HG03460 (cell line): ENCODE data around the gene BRSK1.

Experiments
- ATAC-seq: cut with Tn5 transposase; IDR thresholded peaks from one replicate; pipeline ENCODE4 v1.9.1; 2021; ENCODE audit not compliant: unreplicated experiment

Gene BRSK1

DNA sequence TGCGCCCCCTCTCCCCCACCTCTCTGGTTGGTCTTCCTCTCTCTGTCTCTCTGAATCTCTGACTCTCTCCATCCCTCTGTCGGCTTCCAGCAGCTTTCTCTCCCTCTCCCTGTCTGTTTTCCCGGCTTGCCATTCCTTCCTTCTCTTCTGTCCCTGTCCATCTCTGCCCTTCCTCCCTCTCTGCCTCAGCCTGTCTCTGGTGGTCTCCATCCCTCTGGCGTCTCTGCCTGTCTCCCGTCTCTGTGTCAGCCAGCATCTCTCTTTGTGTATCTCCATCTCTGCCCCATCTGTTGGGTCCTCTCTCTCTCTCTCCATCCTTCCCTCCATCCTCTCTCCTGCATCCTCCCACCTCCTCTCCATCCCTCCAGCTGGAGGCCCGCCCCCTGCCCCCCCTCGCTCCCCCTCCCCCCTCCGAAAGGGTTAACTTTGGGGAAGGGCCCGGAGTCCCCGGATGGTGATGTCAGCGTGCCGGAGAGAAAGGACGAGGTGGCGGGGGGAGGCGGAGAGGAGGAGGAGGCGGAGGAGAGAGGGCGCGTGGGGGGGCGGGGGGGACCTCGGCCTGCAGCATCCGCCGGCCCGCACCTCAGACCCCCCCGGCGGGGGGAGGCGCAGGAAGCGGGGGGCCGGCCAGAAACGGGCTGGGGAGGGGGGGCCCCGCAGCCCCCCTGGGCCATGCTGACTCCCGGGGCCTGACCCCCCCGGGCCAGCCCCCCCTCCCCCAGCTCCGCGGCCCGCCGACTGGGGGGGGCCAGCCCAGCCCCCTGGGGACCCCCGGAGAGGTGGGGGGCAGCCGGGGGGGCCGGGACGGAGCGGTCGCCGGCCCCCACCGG, at the start of gene BRSK1:
Gene BRSK1, plus strand, starts transcription at position 450 of the 830 bp plus-strand sequence. CDS start 446 bp downstream, outside the sequence.
- ATAC-seq, result no peak

- no peak for ATAC-seq
These were observed 45.8 kb upstream of the BRSK1 start for GRCh38 chr19:55238030-55238429.

- ATAC-seq, result no peak
These were observed 44.8 kb upstream of the BRSK1 start for GRCh38 chr19:55239004-55239403.

- no peak for ATAC-seq
These were observed 43.1 kb upstream of the BRSK1 start for GRCh38 chr19:55240713-55241020.

GRCh38 chr19:55241143-55241934, 42.5 kb upstream of the BRSK1 start:
- ATAC-seq, result no peak

DNA sequence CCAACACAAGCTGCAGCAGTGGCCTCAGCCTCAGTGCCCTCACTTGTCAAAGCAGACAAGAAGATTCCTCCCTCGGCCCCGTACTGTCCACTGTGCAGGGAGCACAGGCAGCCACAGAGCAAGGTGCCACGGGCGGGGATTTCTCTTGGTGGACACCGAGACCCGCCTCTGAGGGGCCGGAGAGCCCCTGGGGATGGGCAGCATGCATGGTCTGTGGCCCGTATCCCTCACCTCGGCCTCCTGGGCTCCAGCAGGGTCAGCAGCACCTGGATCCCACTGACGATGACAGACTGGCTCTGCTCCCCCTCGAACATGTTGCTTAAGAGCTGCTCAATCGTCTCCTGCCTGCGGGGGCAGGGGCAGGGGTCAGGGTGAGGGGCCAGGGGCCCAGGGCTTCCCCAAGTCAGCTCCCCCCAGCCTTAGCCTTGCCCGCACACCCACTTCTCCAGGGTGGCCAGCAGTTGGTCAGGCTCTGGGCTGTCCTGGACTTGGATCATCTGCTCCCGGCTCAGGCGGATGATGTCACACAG, 41.8 kb upstream of the BRSK1 start:
- no peak for ATAC-seq

DNA sequence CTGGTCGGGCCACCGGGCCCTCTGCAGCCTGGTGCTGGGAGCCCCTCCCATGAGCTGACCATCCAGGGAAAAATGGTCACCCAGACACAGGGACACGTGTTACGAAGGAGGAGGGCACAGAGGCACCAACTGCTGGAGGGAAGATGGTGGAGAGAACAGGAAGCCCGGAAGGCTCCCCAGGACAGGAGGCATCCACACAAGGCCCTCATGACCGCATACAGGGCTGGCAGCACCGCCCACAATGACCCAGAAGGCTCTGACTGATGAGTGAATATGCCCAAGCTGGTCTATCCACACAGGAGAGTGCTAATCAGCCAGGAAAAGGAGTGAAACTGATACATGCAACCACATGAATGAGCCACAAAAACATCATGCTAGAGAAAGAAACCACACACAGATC, 41.3 kb upstream of the BRSK1 start:
- ATAC-seq, result no peak

GRCh38 chr19:55244004-55244680, 39.7 kb upstream of the BRSK1 start:
- ATAC-seq, result no peak

DNA sequence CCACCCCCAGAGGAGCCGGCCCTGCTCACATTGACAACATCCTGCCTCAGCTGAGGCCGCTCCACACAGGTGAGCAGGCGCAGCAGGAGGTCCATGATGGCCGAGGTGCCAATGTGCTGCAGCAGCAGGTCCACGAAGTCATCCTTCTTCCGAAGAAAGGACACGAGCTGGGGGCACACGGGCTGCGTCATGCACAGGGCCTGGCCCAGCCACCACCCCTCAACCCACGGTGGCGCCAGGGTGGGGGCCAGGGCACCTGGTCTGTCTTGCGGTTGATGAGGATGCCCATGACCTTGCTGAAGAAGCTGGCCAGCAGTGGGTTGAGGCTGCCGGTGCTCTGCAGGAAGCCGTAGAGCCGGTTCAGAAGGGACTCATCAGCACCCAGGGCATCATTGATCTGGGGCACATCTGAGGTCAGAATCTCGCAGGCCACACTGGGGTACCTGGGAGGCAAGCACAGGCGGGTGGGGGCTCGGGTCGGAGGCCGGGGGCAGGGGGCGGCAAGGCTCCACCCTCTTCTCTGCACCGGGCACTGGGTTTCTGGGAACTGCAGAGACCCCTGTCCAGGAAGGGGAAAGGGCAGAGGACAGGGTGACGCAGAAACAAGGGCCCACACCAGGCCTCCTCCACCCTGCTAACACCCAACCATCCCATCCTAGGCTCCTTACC, 38.4 kb upstream of the BRSK1 start:
- ATAC-seq, result no peak

DNA sequence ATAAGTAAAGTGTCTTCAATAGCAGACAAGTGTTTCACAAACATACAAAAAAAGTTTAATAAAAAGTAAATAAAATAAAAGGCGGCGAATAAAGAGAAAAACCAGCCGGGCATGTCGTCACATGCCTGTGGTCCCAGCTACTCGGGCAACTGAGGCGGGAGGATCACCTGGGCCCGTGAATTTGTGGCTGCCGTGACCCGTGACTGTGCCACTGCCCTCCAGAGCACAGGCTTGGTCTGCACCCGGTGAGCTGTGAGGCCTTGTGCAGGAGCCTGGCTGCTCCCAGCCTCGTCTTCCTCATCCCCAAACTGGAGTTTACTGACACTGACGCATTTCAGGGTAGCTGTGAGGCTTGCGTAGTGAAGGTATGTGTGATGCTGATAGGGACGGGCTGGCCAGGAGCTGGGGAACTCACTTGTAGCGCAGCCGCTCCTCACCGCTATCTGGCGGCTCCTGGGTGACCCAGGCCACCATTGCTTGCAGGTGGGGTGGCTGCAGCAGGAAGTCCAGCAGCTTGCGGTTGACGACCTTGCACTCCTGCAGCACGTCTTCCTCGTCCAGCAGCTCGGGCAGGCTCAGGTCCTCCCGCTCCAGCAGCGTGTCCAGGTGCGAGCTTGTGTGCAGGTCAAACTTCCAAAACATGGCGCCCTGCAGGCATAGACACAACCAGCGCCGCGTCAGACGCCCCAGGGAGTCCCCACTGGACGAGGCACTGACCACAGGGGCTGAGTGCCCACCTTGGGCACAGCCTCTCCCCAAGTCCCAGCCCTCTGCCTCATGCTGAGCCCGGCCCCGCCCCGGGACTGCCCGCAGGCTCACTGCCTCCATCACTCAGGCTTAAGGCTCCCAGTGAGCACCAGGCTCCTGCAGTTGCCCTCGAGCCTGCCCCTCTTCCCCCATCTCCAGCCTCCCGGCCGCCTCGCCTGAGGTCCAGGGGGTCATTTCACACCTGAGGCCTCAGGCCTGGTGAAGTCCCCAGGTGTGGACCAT, 37.0 kb upstream of the BRSK1 start:
- ATAC-seq, result no peak

- ATAC-seq, result no peak
These were observed 36.1 kb upstream of the BRSK1 start for GRCh38 chr19:55247621-55248099.

- no peak for ATAC-seq
These were observed 35.6 kb upstream of the BRSK1 start for GRCh38 chr19:55248166-55248675.

GRCh38 chr19:55248704-55249103, 35.1 kb upstream of the BRSK1 start:
- no peak for ATAC-seq

GRCh38 chr19:55249841-55250240, 34.0 kb upstream of the BRSK1 start:
- ATAC-seq, result no peak

DNA sequence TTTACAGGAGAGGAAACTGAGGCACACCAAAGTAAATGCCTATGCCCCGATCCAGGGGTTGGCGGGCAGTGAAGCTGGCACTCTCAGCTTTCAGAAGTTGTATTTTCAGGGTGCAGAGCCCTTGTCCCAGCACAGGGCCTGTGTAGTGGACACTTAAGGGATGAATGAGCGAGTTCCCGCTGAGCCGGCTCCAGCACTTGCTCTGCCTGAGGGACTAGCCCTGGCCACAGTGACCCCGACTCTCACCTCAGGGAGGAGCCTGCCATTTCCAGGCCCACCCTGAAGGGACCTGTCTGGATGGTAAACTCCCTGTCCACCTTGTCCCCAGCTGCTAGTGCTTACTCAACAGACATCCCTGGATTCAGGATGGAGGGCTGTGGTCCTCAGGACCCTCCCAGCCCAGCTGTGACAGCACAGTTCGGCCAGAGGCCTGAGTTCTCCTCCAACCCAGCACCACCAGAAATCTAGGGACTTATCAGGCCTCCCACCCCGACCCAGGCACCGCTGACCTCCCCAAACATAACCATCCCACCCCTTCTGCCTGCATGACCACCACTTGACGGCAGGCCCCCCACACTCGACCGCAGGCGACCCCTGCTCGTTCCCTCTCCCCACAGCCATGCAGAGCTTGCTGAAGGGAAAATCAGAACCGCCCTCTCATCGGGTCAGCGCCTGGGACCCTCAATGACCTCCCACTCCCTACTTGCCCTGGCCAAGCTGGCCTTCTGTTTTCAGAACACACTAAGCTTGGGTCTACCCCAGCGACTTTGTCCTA, 33.3 kb upstream of the BRSK1 start:
- no peak for ATAC-seq

DNA sequence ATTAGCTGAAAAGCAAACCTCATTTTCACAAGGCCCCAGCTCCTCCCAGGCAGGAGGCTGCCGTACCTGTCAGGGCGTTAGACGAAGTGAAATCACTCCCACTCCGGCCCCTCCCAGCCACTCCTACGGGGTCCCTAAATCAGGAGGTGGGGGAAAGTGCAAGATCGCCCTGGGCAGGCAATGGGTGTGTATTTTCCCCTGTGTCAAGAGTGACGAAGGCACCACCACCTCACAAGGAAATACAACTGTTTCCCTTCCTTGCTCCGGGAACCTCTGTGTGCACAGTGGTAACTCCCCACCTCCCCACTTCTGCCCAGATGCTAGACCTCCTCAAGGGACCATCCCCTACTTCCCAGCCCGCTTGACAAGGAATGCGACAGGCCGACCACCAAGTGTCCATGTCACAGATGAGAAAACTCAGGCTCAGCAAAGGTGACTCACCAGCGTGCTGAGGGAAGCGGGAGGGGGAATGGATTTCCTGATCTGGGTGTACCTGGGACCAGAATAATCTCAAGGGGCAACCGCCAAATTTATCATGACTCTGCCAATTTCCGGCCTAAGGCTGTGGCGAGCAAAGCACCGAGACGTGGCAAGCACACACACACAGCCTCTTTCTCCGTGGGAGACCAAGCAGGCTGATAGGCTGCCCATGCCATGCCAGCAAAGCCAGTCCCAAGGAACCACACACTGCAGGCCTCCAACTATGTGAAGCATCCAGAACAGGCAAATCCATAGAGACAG, 32.3 kb upstream of the BRSK1 start:
- no peak for ATAC-seq

GRCh38 chr19:55252760-55253663, 30.8 kb upstream of the BRSK1 start:
- no peak for ATAC-seq
